ENCODE measurements around the gene INO80C.

INO80C gene

DNA sequence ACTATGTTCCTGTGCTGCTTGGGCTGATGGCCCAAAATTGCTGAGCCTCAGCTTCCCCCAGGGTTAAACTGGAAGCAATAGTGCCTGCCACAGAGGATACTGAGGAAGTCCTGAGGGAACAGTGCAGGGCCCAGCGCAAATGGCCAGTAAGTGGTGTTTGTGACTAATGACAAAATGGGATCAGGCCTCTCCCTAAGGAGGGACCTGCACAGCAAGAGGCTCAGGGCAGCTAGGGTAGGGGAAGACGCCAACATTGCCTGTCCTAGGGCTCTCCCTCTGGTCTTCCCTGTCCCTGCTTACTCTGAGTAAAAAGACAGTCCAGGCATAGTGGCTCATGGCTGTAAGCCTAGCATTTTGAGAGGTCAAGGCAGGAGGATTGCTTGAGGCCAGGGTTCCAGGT is 37.8 kb downstream of the INO80C start:
- no peak overlapping the region for H3K4me2 ChIP-seq (ENCODE audit: low read length)
- no peaks in the 10 kb centered on the region for H3K9me3 ChIP-seq (ENCODE audit: control insufficient read depth, insufficient read depth, low read length)
- no peaks in the 10 kb centered on the region for H3F3A ChIP-seq (ENCODE audit: control insufficient read depth, insufficient read depth)
- H3K4me1 ChIP-seq (ENCODE audit: control insufficient read depth, low read length), result peaks cover 4% of the 10 kb centered on the region; the same call in 1 of the 2 replicates
- no peaks in the 10 kb centered on the region for H3K27me3 ChIP-seq (ENCODE audit: control insufficient read depth, low read length)
- H3K36me3 ChIP-seq (ENCODE audit: control insufficient read depth, low read length), result no peaks in the 10 kb centered on the region
- no peak overlapping the region for H3K27ac ChIP-seq (ENCODE audit: low read depth, low read length)
- H3K79me2 ChIP-seq (ENCODE audit: control insufficient read depth, low read length), result no peaks in the 10 kb centered on the region
- no peaks in the 10 kb centered on the region for H3K9me2 ChIP-seq (replicated peaks; ENCODE audit: control insufficient read depth, low read length)
- no peak overlapping the region for H3K4me3 ChIP-seq (ENCODE audit: low read length)
- no peaks in the 10 kb centered on the region for H4K20me1 ChIP-seq (ENCODE audit: control insufficient read depth, insufficient read depth, low read depth, low read length)
- TF ChIP-seq, protein P1, sequence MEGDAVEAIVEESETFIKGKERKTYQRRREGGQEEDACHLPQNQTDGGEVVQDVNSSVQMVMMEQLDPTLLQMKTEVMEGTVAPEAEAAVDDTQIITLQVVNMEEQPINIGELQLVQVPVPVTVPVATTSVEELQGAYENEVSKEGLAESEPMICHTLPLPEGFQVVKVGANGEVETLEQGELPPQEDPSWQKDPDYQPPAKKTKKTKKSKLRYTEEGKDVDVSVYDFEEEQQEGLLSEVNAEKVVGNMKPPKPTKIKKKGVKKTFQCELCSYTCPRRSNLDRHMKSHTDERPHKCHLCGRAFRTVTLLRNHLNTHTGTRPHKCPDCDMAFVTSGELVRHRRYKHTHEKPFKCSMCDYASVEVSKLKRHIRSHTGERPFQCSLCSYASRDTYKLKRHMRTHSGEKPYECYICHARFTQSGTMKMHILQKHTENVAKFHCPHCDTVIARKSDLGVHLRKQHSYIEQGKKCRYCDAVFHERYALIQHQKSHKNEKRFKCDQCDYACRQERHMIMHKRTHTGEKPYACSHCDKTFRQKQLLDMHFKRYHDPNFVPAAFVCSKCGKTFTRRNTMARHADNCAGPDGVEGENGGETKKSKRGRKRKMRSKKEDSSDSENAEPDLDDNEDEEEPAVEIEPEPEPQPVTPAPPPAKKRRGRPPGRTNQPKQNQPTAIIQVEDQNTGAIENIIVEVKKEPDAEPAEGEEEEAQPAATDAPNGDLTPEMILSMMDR (IDR thresholded peaks at IDR 0.05; ENCODE audit: low read depth, low read length, poor library complexity, severe bottlenecking), result no peak
- TF ChIP-seq EZH2phosphoT487 (IDR thresholded peaks at IDR 0.05; ENCODE audit: borderline replicate concordance, low read length), result no peak

DNA sequence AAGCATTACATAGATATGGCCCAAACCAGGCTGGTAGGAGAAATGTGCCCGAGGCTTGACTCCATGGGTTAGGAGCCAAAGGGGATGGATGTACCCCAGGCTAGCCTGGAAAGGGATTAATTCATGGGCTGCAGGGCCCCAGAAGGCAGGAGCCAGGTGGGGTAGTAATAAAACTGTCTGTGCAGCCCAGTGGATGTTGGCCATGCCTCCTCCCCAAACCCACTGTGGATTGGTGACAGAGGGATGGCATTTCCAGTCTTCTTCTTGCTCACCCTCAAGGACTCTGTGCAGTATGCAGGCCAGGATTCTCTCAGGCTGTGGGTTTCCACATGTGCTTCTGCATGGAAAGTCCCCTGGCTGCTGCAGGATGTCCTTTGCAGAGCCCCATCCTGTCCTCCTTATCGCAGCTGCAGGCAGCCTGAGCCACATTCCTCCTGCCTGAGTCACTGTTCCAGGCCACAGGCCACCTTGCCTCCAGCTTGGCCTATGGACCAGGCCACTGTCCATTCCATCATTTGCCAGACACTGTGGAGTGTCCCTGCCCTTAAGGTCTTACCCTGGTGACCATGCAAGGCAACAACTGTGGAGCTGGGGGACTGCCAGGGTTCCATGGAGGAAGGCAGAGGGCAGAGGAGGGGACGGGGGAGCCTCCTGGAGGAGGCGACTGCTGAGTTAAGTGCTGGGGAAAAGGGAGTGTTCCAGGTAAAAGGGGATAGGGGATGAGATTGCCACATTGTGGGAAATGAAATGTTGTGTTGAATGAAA is 38.9 kb downstream of the INO80C start:
- Histone ChIP-seq H3K9me2 (replicated peaks; ENCODE audit: control insufficient read depth, low read length) (no peaks in the 10 kb centered on the region), H3K79me2 (ENCODE audit: control insufficient read depth, low read length) (no peaks in the 10 kb centered on the region), H3K4me2 (ENCODE audit: low read length) (no peak overlapping the region), H3F3A (ENCODE audit: control insufficient read depth, insufficient read depth) (no peaks in the 10 kb centered on the region), H3K27ac (ENCODE audit: low read depth, low read length) (no peak overlapping the region), H3K9me3 (ENCODE audit: control insufficient read depth, insufficient read depth, low read length) (no peaks in the 10 kb centered on the region), H3K4me3 (ENCODE audit: low read length) (no peak overlapping the region), H3K27me3 (ENCODE audit: control insufficient read depth, low read length) (no peaks in the 10 kb centered on the region), H3K36me3 (ENCODE audit: control insufficient read depth, low read length) (no peaks in the 10 kb centered on the region), H3K4me1 (ENCODE audit: control insufficient read depth, low read length) (peaks cover 4% of the 10 kb centered on the region; the same call in 1 of the 2 replicates), H4K20me1 (ENCODE audit: control insufficient read depth, insufficient read depth, low read depth, low read length) (no peaks in the 10 kb centered on the region)
- no peak for TF ChIP-seq EZH2phosphoT487 (IDR thresholded peaks at IDR 0.05; ENCODE audit: borderline replicate concordance, low read length)
- TF ChIP-seq, protein P1 (IDR thresholded peaks at IDR 0.05; ENCODE audit: low read depth, low read length, poor library complexity, severe bottlenecking), result no peak

DNA sequence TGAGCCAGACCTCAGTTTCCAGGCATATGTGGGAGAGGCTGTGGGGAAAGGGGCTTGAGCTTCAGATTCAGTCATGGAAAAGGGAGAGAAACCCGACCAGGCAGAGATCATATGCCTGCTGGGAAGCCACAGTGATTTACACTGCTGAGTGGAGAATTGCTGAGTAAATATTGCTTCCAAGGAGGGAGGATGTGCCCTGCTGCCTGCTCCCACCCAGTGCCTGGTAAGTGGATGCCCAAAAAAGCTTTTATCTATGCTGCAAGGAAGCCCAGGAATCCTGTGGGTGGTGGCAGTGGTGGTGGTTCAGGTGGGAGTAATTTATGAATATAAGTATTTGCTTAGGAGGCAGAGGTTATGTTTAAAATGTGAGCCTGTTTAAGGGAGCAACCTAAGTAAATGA is 39.5 kb downstream of the INO80C start:
- H3F3A ChIP-seq (ENCODE audit: control insufficient read depth, insufficient read depth), result no peaks in the 10 kb centered on the region
- no peaks in the 10 kb centered on the region for H3K9me3 ChIP-seq (ENCODE audit: control insufficient read depth, insufficient read depth, low read length)
- no peaks in the 10 kb centered on the region for H3K36me3 ChIP-seq (ENCODE audit: control insufficient read depth, low read length)
- no peak overlapping the region for H3K4me3 ChIP-seq (ENCODE audit: low read length)
- H3K9me2 ChIP-seq (replicated peaks; ENCODE audit: control insufficient read depth, low read length), result no peaks in the 10 kb centered on the region
- no peak overlapping the region for H3K27ac ChIP-seq (ENCODE audit: low read depth, low read length)
- no peaks in the 10 kb centered on the region for H3K27me3 ChIP-seq (ENCODE audit: control insufficient read depth, low read length)
- no peak overlapping the region for H3K4me2 ChIP-seq (ENCODE audit: low read length)
- TF ChIP-seq, protein P1 (IDR thresholded peaks at IDR 0.05; ENCODE audit: low read depth, low read length, poor library complexity, severe bottlenecking), result no peak
- no peak for TF ChIP-seq EZH2phosphoT487 (IDR thresholded peaks at IDR 0.05; ENCODE audit: borderline replicate concordance, low read length)
- no peaks in the 10 kb centered on the region for H4K20me1 ChIP-seq (ENCODE audit: control insufficient read depth, insufficient read depth, low read depth, low read length)
- peaks cover 4% of the 10 kb centered on the region; the same call in 1 of the 2 replicates for H3K4me1 ChIP-seq (ENCODE audit: control insufficient read depth, low read length)
- no peaks in the 10 kb centered on the region for H3K79me2 ChIP-seq (ENCODE audit: control insufficient read depth, low read length)
